HG03280 (cell line): Measurements from ENCODE around the gene ZNF200.
"Not testable (repeated sequence)": the region's sequence is repeated elsewhere in the genome, so short reads cannot be mapped to it uniquely, and the experiment has no call there.

Experiments
- ATAC-seq: cut with Tn5 transposase; IDR thresholded peaks from one replicate; pipeline ENCODE4 v1.9.1; 2021; ENCODE audit warnings: mild to moderate bottlenecking, moderate library complexity; ENCODE audit not compliant: unreplicated experiment

The ZNF200 gene

DNA sequence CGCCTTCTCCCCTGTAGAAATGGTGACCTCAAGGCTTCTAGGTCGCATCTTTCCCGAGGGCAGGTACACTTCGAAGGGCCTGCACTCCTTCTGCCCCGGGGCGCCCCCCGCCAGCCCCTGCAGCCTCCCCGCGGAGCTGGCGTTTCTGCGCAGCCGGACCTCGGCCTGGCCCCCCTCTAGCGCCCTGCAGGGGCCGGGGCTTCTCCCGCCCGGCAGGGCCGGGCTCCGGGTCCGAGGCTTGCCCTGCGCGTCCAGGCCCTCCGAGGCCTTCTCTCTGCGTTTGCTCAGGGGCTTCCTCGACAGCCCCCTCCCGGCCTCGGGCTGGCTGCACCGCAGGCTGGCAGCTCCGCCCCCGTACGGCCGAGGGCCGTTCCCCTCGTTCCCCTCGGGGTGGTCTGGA is 19.4 kb upstream of the ZNF200 start:
- ATAC-seq = no peak

DNA sequence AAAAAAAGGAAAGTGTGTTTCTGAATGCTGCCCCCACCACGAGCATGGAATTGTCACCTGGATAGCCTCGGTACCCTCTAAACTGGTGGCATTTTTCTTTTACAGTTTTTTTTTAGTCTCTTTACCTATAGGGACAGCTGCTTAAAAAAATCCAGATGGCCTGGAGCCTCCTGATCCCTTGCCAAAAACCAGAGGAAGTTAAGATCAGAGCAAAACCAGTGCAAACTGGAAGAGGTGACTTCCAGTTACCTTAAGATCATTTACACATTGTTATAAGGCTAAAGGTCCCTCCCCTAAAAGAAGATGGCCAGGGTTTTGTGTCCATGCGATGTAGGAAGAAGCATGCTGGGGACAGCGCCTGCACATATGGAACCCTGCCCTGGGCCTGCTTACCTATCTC is 18.0 kb upstream of the ZNF200 start:
- ATAC-seq = no peak

DNA sequence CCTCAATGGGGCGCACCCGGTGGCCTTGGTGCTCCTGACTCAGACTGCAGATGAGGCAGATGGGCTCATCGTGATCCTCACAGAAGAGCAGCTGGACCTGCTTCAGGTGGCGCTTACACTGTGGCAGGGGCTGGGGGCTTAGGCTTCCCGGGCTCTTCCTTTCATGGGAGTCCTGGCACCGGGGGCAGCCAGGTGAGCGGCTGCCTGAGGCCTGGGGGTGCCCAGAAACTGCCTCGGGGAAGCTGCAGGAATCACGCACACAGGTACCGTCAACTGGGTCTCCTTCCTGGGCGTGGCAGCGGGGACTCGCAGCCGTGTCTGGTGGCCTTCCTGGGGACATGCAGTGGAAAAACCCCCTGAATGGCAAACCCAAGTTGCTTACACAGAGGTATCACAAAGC is 14.5 kb upstream of the ZNF200 start:
- ATAC-seq = no peak

DNA sequence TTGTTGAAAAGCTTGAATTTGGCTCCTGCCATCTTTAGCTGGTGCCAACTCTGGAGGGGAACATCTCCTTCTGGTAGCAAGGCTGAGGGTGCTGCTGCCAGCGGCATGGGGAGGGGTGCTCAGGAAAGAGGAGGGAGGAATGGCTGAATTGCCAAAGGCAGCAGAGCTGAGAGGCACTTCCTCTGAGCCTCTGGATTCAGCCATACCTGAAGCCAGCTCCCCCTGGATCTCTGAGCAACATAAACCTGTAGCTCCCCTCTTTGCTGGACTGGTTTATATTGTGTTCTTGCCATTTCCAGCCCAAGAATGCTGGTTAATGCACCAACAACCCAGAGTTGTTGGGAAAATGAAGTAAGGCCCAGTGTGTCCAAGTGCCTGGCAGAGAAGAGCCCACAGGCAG is 14.1 kb upstream of the ZNF200 start:
- no peak for ATAC-seq

DNA sequence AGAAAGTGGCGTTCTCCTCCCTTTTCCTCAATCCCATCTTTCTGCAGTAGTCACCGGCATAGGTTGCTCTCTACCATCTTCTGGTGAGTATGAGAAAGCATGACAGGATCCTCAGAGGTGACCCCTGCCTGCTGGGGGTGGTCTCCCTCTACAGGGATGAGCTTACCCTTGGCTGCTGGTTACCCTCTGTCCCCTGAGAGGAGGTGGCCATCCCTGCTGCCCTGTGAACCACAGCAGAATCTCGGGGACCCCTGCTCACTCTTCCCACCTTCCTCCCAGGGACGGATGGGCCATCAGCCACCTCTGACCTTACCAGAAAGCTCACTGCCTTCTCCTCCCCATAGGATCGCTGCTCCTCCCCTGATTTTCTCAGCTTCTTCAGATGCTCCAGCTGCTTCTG is 13.6 kb upstream of the ZNF200 start:
- ATAC-seq = no peak

DNA sequence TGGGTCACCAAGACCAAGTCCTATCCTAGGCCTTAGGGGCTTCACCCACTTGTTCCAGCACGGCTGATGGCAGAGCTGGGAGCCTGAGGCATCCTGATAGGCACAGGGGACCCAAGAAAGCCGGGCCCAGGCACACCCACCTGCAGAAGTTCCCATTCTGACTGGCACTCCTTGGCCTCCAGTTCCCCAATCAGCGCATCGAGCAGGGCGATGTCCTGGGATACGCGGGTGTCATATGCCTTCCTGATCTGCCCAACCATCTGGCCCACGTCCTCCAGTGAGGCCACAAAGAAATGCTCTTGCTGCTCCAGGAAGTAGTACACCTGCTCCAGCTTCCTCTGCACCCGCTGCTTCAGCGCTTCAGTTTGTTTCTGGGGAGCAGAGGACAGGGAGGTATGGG is 11.9 kb upstream of the ZNF200 start:
- no peak for ATAC-seq

DNA sequence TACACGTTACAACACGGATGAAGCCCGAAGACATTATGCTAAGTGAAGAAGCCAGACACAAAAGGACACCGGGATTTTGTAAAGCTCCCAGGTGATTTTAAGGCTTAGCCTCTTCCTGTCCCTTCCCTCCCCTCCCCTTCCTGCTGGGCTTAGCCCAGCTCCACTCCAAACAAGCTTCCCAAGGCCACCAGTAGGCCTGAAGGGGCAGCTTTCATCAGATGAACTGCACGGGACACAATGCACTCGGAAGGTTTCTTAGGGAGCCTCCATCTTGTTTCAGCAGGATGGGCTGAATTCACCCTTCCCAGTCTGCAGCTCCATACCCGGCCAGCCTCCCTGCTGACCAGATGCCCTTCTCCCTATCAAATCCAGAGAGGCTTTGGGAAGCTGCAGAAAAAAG is 11.0 kb upstream of the ZNF200 start:
- no peak for ATAC-seq

DNA sequence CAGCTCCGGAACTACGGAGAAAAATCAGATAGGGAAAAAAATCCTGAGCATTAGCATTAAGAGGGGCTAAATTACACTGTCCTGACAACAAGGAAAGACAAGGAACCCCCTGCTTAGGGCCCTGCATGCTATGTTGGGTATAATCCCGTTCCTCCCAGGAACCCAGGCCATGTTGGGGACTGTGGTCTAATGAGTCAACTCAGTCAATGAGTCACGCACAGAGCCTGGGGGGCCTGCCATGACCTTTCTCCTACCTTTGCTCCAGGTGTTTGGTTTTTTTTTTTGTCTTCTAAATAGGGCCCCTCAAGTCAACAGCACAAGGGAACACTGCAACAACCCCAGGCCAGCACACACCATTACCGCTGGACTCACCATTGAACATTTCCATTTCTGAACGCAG is 8.9 kb upstream of the ZNF200 start:
- ATAC-seq = no peak

DNA sequence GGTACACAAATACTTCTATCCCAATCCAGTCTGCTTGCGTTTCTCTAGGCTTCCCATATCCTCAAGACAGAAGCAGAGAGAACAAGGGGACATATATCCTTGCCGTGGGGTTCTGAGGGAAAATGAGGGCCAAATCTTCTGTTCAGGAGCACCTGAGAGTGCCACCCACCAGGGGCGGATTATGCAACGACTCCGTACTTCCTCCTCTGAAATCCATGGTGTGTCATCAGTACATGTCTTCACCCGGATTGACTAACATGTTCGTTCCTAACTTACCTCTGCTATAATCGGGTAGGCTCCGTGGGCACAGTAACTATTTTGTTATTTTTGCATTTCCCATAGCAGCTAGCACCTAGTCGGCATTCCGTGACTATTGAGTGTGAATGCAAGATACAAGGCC is 7.8 kb upstream of the ZNF200 start:
- no peak for ATAC-seq

DNA sequence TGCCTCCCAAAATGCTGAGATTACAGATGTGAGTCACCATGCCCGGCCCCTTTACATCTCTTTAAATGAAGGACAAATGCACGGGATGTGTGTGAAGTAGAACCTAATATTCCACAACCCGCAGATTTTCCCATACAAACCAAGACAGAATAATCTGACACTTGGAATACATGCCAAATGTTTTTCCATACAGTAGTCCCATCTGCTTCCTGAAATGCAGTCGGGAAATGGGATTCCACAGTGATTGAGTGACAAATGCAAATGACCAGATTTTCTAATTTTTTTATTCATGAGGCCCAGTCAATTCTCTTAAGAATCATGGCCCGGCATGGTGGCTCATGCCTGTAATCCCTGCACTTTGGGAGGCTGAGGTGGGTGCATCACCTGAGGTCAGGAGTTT is 6.8 kb upstream of the ZNF200 start:
- ATAC-seq = no peak

DNA sequence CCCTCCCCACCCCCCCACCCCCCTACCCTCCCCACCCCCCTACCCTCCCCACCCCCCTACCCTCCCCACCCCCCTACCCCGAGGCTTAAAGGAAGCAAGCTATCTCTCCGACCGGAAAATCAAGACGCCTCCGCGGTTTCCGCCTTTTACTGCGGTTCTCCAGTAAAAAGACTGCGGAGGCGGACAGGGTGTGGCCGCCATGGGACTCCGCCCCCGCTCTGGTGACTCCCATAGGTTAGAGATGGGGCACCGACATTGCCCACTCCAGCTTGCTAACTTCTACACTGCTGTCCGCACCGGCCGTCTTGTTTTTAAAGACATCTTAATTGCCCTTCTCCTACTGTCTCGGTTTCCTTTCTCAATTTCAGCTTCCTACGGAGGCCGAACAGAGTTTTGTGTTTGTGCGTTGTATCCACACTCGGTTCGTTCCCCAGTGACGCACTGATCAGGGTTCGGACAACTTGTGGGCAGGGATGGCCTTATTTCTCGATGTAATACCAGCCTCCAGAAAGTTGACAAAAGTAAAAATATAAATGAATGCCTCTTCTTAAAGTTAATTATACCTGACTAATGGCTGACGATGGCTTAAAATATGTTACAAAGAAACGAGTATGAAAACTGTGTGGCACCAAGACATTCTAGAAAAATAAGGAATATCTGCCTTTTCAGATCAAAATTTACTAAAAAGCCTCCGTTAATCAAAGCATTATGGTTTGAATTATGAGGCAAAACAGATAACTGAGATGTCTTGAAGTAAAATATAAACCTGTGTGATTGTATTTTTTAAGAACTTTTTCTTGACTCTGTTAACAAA is 1.1 kb upstream of the ZNF200 start:
- ATAC-seq = no peak

DNA sequence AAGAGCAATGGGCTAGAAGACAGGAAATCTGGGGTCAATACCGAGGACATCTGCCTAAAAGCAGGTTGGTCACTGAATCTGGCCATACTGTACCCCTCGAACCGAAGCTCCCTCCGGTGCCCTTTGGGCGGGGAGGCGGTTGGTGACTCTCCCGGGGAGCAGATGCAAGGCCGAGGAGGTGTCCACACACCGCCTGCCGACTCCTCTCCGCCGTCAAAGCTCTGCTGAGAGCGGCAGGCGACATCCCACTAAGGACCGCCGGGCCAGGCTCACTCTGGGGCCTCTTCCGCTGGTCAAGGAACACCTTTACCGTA is 458 bp downstream of the ZNF200 start:
- ATAC-seq = no peak

DNA sequence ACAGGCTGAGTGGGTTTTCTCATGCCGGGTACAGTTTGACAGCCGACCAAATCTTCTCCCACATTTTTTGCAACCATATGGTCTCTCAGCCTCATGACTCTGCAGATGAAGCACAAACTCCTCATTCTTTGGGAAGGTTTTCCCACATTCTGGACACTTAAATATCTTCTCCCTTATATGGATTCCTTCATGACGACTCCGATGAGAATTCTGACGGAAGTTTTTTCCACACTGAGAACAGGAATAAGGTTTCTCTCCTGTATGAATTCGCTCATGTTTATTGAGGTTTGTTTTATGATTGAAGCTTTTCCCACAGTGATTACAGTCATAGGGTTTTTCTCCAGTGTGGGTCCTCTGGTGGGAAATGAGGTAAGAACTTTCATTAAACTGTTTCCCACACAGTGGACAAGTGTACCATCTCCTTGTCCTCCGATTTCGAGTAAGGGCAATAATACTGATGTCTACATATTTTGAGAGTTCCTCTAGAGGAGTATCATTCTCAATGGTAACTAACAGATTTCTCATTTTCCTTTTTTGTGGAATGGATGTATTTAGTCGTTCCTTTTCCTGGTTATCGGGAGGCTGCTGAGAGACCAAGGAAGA is 10.9 kb downstream of the ZNF200 start:
- no peak for ATAC-seq

DNA sequence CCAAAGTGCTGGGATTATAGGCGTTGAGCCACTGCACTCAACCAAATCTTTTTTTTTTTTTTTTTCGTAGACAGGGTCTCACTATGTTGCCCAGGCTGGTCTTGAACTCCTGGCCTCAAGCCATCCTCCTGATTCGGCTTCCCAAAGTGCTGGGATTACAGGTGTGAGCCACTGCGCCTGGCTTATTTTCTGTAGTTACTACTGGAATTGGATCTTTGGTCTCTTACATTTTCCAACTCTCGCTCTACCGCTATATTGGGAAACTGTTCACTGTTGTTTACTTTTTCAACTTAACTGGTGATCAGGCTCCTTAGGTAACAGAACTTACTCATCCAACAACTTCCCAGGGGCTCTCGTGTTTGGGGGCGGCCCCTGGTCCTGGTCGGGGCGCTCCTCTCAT is 14.1 kb downstream of the ZNF200 start:
- no peak for ATAC-seq

DNA sequence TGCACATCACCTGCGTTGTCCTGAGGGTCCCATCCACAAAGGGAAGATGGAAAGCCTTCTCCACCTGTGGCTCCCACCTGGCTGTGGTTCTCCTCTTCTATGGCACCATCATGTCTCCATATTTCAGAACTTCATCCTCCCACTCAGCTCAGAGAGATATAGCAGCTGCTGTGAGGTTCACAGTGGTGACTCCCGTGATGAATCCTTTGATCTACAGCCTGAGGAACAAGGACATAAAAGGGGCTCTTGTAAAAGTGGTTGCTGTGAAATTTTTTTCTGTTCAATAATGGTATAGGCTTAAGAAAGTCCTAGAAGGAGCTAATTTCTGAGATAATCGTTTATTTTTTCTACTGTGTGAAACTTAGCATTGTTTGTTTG is 18.7 kb downstream of the ZNF200 start:
- no peak for ATAC-seq

DNA sequence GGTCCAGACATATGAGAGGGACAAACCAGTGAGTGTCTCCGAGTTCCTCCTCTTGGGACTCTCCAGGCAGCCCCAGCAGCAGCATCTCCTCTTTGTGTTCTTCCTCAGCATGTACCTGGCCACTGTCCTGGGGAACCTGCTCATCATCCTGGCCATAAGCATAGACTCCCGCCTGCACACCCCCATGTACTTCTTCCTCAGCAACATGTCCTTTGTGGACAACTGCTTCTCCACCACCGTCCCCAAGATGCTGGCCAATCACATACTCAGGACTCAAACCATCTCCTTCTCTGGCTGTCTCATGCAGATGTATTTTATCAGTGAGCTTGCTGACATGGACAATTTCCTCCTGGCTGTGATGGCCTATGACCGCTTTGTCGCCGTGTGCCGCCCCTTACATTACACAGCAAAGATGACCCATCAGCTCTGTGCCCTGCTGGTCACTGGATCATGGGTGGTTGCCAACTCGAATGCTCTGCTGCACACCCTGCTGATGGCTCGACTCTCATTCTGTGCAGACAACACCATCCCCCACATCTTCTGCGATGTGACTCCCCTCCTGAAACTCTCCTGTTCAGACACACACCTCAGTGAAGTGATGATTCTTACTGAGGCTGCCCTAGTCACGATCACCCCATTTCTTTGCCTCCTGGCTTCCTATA is 19.2 kb downstream of the ZNF200 start:
- no peak for ATAC-seq

DNA sequence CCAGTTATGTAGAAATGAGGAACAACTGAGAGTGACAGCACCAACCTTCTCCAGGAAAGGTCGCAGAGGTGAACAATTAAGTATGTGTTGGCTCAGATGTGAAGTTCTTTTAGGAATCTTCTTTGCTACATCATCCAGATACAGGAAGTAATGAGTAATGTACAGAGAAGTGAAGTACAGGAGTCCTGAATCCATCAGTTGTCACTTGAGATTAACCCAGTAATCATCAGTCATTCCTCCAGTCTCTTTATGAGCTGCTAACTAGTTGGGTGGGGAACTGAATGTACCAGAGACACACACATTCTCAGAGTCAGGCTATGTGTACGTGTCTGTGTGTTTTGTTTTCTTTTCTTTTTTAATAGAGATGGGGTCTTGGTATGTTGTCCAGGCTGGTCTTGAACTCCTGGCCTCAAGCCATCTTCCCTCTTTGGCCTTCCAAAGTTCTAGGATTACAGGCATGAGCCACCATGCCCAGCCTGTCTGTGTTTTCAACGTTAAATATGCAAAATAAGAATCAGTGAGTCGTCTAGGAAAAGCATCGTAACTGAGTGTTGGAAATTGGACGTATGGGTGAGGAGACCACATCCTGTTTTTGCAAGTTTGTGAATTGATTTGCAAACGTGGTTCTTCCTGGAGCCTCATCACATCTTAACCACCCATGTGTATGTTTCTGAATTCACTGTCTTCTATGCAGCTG is 19.9 kb downstream of the ZNF200 start:
- no peak for ATAC-seq

DNA sequence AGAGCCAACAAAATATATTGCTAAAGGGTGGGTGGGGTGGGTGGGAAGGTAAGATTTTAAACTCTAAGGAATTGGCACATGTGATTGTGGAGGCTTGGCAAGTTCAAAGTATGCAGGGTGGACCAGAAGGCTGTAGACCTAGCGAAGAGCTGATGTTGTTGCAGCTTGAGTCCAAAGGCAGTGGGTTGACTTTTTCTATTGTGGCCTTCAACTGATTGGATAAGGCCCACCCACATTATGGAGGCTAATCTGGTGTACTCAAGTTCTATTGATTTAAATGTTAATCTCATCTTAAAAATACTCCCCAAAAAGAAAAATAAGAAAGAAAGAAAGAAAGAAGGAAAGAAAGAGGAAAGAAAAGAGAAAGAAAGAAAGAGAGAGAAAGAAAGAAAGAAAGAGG is 22.4 kb downstream of the ZNF200 start:
- ATAC-seq = no peak

DNA sequence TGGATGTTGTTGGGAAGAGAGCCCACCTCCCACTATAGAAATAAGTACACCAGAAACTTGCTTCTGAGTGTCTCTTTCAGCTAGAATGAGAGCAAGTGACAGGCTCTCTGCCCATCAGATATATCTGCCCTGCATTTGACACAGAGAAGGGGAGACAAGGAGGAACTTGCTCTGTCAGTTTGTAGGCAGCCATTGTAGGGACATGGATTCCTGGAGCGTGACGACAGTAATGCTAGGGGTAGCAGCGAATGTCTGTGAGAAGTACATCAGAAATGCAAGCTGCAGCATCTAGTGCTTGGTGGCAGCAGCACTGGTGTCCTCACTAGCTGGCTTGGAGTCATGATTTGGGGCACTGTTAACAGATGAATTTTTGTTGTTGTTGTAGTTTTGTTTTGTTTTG is 23.0 kb downstream of the ZNF200 start:
- ATAC-seq = no peak

DNA sequence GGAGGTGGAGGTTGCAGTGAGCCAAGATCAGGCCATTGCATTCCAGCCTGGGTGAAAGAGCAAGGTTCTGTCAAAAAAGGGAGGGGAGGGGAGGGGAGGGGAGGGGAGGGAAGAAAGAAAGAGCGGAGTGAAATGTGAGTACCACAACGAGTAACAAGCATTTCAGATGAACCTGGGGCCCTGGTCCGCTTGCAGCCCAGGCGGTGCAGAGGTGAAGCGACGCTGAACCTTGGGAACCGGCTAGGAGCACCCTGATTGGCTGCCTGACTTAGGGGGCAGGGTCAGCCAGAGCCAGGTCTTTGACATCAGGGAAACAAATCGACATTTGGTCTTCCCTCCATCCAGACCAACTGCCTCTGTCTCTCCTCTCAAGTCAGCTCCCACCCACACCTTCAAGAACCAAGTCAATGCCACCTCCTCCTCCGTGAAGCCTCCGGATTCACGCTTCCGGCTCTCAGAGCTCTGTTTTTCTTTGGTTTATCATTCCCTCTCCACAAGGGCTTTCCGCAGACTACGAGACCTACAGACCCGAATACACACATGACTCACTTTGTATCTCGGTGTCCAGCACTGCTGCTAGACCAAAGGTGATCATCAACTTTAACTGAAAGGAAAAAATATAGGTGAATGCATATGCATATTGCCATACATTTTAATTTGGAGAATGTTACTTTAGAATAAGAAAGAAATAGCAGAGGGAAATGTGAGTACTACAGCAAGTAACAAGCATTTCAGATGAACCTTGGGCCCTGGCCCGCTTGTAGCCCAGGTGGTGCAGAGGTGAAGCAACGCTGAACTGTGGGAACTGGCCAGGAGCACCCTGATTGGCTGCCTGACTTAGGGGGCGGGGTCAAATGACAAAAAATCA is 27.6 kb downstream of the ZNF200 start:
- no peak for ATAC-seq

DNA sequence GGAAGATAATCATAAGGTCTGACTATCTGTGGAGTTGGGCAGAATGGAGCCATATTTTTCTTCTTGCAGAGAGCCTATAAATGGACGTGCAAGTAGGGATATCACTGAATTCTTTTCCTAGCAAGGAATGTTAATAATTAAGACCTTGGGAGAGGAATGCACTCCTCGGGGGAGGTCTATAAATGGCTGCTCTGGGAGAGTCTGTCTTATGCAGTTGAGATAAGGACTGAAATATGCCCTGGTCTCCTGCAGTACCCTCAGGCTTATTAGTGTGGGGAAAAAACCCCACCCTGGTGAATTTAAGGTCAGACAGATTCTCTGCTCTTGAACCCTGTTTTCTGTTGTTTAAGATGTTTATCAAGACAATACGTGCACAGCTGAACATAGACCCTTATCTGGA is 29.0 kb downstream of the ZNF200 start:
- not testable (repeated sequence) for ATAC-seq
